HG03097 (cell line): ENCODE results near the gene MRPL53.

Experiments
- ATAC-seq: cut with Tn5 transposase; IDR thresholded peaks from one replicate; pipeline ENCODE4 v1.9.1; 2021; ENCODE audit not compliant: unreplicated experiment, low FRiP score

MRPL53 gene

GRCh38 chr2:74429487-74430451 lies 42.7 kb downstream of the MRPL53 start:
- no peak for ATAC-seq

GRCh38 chr2:74428675-74429074 lies 43.8 kb downstream of the MRPL53 start:
- ATAC-seq = no peak

- ATAC-seq = no peak
These were observed 44.9 kb downstream of the MRPL53 start for GRCh38 chr2:74427551-74427950.

DNA sequence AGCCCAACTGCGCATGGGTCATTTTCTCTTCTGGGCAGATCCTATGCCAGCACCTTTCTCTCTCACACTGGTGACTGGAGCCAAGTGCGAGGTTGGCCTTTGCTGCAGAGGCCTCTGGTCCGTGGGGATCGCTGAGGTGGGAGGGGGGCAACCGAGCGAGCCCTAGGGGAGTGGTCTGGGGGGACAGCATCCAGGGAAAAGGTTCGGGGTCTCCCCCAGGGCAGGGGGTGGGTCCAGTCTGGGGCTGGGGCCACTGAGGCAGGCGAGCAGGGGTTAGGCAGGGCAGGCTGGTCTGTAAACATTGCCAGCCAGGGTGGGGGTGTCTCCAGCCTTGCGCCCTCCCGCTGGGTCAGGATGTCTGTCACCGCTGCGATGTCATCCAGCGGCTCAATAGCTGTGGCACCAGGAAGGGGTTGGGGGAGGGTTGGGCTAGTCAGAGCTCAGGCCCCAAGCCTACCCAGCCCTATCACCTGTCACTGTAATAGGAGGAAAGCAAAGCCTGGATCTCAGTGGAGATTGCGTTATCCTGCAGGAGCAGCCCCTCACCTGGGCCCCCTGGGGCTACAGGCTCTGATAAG lies 46.2 kb downstream of the MRPL53 start:
- no peak for ATAC-seq

DNA sequence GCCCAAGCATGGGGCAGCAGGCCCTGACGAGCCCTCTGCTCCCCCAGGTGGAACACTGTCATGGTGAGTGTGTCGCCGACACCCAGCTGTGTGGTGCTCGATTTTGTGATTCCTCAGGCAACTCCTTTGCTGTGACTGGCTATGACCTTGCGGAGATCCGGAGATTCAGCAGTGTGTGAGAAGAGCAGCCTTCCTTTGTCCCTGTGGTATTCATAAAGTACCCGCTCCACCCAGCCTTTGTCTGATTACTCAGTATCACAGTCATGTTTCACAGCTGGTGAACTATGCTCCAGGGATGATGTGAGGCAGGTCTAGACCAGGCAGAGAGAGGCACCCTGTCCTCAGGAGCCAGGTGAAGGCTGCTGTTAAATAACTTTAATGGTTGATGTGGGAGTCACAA lies 47.0 kb downstream of the MRPL53 start:
- ATAC-seq = no peak

GRCh38 chr2:74424995-74425406 lies 47.5 kb downstream of the MRPL53 start:
- no peak for ATAC-seq

GRCh38 chr2:74424139-74424992 lies 48.1 kb downstream of the MRPL53 start:
- no peak for ATAC-seq

DNA sequence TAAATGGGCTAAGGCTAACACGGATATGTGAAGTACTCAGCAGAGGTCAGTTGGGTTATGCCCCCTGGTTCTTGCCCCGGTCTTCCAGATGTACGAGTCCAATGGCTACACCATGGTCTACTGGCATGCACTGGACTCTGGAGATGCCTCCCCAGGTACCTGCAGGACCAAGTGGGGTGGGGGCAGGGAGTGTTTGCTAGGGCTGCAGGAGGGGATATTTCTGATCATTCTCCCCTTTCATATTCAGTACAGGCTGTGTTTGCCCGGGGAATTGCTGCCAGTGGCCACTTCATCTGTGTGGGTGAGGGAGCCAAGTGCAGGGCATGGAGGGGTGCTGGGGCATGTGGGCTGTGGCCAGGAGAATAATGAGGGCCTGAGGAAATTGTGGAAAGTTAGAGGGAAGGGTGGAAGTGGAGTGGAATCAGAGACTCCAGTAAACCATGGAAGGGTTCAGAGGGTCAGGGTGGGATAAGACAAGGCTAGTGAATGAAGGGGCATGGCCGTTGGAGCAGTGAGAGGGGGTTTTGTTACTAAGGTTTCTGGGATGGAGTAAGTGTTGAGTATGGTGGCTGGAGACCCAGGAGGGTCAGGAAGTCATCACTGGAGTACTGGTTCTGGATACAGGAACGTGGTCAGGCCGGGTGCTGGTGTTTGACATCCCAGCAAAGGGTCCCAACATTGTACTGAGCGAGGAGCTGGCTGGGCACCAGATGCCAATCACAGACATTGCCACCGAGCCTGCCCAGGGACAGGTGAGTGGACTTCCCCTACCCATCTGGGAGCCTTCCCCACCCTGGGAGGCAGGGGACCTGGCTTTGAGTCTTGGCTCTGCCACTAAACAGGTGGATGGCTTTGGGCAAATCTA lies 49.0 kb downstream of the MRPL53 start:
- no peak for ATAC-seq
